ENCODE results near the gene SH2D1A.

The SH2D1A gene

GRCh38 chrX:124421898-124422655 lies 75.7 kb downstream of the SH2D1A start:
- DNase-seq (ENCODE audit: low read depth, low spot score) = no peak
- ChIA-PET CTCF (no interaction called here), POLR2A (no interaction called here)
- no peak for TF ChIP-seq CTCF (IDR thresholded peaks at IDR 0.05; ENCODE audit: insufficient read depth, low read length, missing control alignments)
- H3K4me3 ChIP-seq (ENCODE audit: low read depth, low read length) = no peak overlapping the region
